Breast epithelium (tissue), 4 donors: Measurements from ENCODE around the gene HIGD1A. TPM values are rescaled to one million over a fixed set of nuclear protein-coding genes. Genes with fewer than 3 reads are reported as not detected.

Experiments
- DNase-seq, 2 donors: peaks; one replicate each; pipeline ENCODE4 v3.0.0-alpha.2; 2019; ENCODE audit warnings: low spot score in 2 of 2
- H3K27ac ChIP-seq, 2 donors: fragments of 200-600 bp; sonication (generic) in 1 of 2; one replicate each; pipeline ENCODE4 v1.5.1; 2016 to 2019; ENCODE audit warnings: mild to moderate bottlenecking in 1 of 2
- H3K27me3 ChIP-seq, 2 donors: fragments of 200-600 bp; sonication (generic) in 1 of 2; one replicate each; pipeline versions ENCODE4 v1.5.1 to v1.6.0; 2017 to 2019; ENCODE audit warnings: control low read depth in 1 of 2, mild to moderate bottlenecking in 1 of 2
- H3K36me3 ChIP-seq: fragments of 200-600 bp; one replicate; pipeline ENCODE4 v1.5.1; 2019
- H3K4me1 ChIP-seq, 2 donors: fragments of 200-600 bp; sonication (generic); one replicate each; pipeline ENCODE4 v1.5.1; 2016 to 2019; ENCODE audit warnings: control low read depth in 1 of 2
- H3K4me3 ChIP-seq, 3 donors: fragments of 200-600 bp; sonication (generic); 1 replicate in 2 of 3; 2 replicates in 1 of 3; pipeline ENCODE4 v1.5.1; 2016 to 2019; ENCODE audit warnings: mild to moderate bottlenecking in 3 of 3, moderate library complexity in 2 of 3
- H3K9me3 ChIP-seq, 2 donors: fragments of 200-600 bp; sonication (generic) in 1 of 2; one replicate each; pipeline ENCODE4 v1.5.1; 2016 to 2019; ENCODE audit warnings: control low read depth in 1 of 2
- CTCF ChIP-seq, 3 donors: fragments of 450-650 bp; IDR thresholded peaks; one replicate each; pipeline ENCODE4 v1.5.1; 2016 to 2017; ENCODE audit warnings: antibody characterized with exemption in 3 of 3, mild to moderate bottlenecking in 3 of 3, moderate library complexity in 3 of 3
- POLR2A ChIP-seq: fragments of 450-650 bp; IDR thresholded peaks from one replicate; pipeline ENCODE4 v1.6.1; 2016; ENCODE audit warnings: antibody characterized with exemption, mild to moderate bottlenecking, moderate library complexity
- POLR2AphosphoS5 ChIP-seq, 3 donors: sonication (generic); formaldehyde crosslinking; IDR thresholded peaks; one replicate each; pipeline ENCODE4 v1.6.1; 2017; ENCODE audit warnings: antibody characterized with exemption in 3 of 3
- intact Hi-C: fragments of 100-400 bp; cut with DNase I; formaldehyde crosslinking; loops from one replicate; pipeline ENCODE4 v1.15.1; 2023; ENCODE audit warnings: low total_unique reads
- total RNA-seq, 3 donors: library from RNA; depleted of rRNA; stranded (reverse); fragments of >200 nt; gene quantifications; one replicate each; pipeline ENCODE4 v1.1.0, GENCODE V29; 2016

The HIGD1A gene
- total RNA-seq, 3 donors from 2014 or later, result 131 to 185 (median 148) TPM

GRCh38 chr3:42796332-42796885, 7.9 kb downstream of the HIGD1A start:
- no peaks in the 10 kb centered on the region for H3K36me3 ChIP-seq
- H3K4me1 ChIP-seq, result peaks cover 0 to 4% of the 10 kb centered on the region in 2 donors
- TF ChIP-seq POLR2AphosphoS5 (IDR thresholded peaks at IDR 0.05) (no peak), POLR2A (no peak), CTCF (IDR thresholded peaks at IDR 0.05) (no peak)
- no peak overlapping the region for H3K4me3 ChIP-seq
- H3K27me3 ChIP-seq, result no peaks in the 10 kb centered on the region
- no peaks in the 10 kb centered on the region for H3K9me3 ChIP-seq
- intact Hi-C loops, result no loop called here
- no peak for DNase-seq
- H3K27ac ChIP-seq, result no peak overlapping the region

GRCh38 chr3:42795621-42796181, 8.6 kb downstream of the HIGD1A start:
- Histone ChIP-seq H3K9me3 (no peaks in the 10 kb centered on the region), H3K4me3 (no peak overlapping the region), H3K27me3 (no peaks in the 10 kb centered on the region), H3K4me1 (peaks cover 0 to 4% of the 10 kb centered on the region in 2 donors), H3K36me3 (no peaks in the 10 kb centered on the region), H3K27ac (no peak overlapping the region)
- intact Hi-C loops, result no loop called here
- no peak for TF ChIP-seq POLR2A
- DNase-seq, result no peak

- peaks cover 0 to 3% of the 10 kb centered on the region in 2 donors for H3K4me1 ChIP-seq
- no peak overlapping the region for H3K27ac ChIP-seq
- no peak for TF ChIP-seq CTCF (IDR thresholded peaks at IDR 0.05)
- TF ChIP-seq POLR2A, result no peak
- TF ChIP-seq POLR2AphosphoS5 (IDR thresholded peaks at IDR 0.05), result no peak
- no peak for DNase-seq
- intact Hi-C loops, result no loop called here
- no peak overlapping the region for H3K4me3 ChIP-seq
- no peaks in the 10 kb centered on the region for H3K36me3 ChIP-seq
- no peaks in the 10 kb centered on the region for H3K27me3 ChIP-seq
- H3K9me3 ChIP-seq, result no peaks in the 10 kb centered on the region
These were observed 13.5 kb downstream of the HIGD1A start for GRCh38 chr3:42790714-42791229.

- intact Hi-C loops, result loop anchor here (10.0 kb wide), 1 partner anchor 48 kb away; no protein-coding TSS in a partner anchor
- no peak overlapping the region for H3K27ac ChIP-seq
- no peak overlapping the region for H3K4me3 ChIP-seq
- no peaks in the 10 kb centered on the region for H3K27me3 ChIP-seq
- DNase-seq, result no peak
- H3K9me3 ChIP-seq, result no peaks in the 10 kb centered on the region
- H3K36me3 ChIP-seq, result peaks cover 7% of the 10 kb centered on the region
- H3K4me1 ChIP-seq, result no peaks in the 10 kb centered on the region
- TF ChIP-seq CTCF (IDR thresholded peaks at IDR 0.05) (no peak), POLR2A (no peak), POLR2AphosphoS5 (IDR thresholded peaks at IDR 0.05) (no peak)
These were observed 17.7 kb downstream of the HIGD1A start for GRCh38 chr3:42786631-42787030.

- intact Hi-C loops, result loop anchor here (10.0 kb wide), 1 partner anchor 49 kb away; no protein-coding TSS in a partner anchor
- no peak for DNase-seq
- TF ChIP-seq POLR2AphosphoS5 (IDR thresholded peaks at IDR 0.05), result no peak
- no peak for TF ChIP-seq POLR2A
- no peak for TF ChIP-seq CTCF (IDR thresholded peaks at IDR 0.05)
- Histone ChIP-seq H3K27me3 (no peaks in the 10 kb centered on the region), H3K36me3 (peaks cover 7% of the 10 kb centered on the region), H3K9me3 (no peaks in the 10 kb centered on the region), H3K4me3 (no peak overlapping the region), H3K27ac (no peak overlapping the region), H3K4me1 (no peaks in the 10 kb centered on the region)
These were observed 18.1 kb downstream of the HIGD1A start for GRCh38 chr3:42786212-42786611.
